Neutrophil (primary cell): ENCODE results near the gene SCRT2.

Experiments
- H3K27ac ChIP-seq: fragments of 200-600 bp; sonication (generic); 2 replicates; pipeline ENCODE4 v1.5.1; 2016; ENCODE audit warnings: mild to moderate bottlenecking, moderate library complexity
- H3K27me3 ChIP-seq: fragments of 200-600 bp; sonication (generic); 2 replicates; pipeline ENCODE4 v1.6.0; 2016; ENCODE audit warnings: mild to moderate bottlenecking
- H3K36me3 ChIP-seq: fragments of 200-600 bp; sonication (generic); 2 replicates; pipeline ENCODE4 v1.5.1; 2017
- H3K4me1 ChIP-seq, 2 experiments: fragments of 200-600 bp in 1 of 2; sonication (generic) in 1 of 2; 1 replicate in 1 of 2; 2 replicates in 1 of 2; pipeline versions ENCODE4 v1.5.1 to v1.6.1; 2013 to 2016; ENCODE audit warnings: low read depth in 1 of 2, low read length in 1 of 2, mild to moderate bottlenecking in 1 of 2, moderate library complexity in 1 of 2; ENCODE audit not compliant: control insufficient read depth in 1 of 2, insufficient read depth in 1 of 2
- H3K4me3 ChIP-seq, 2 experiments: fragments of 200-600 bp in 1 of 2; sonication (generic) in 1 of 2; 1 replicate in 1 of 2; 2 replicates in 1 of 2; pipeline ENCODE4 v1.5.1; 2013 to 2016; ENCODE audit warnings: low read depth in 1 of 2, low read length in 1 of 2, mild to moderate bottlenecking in 1 of 2, moderate library complexity in 1 of 2
- H3K9me3 ChIP-seq: fragments of 200-600 bp; sonication (generic); 2 replicates; pipeline ENCODE4 v1.5.1; 2016
- TF ChIP-seq, protein P1 (sequence below): fragments of 200-600 bp; sonication (generic); IDR thresholded peaks from 2 replicates; pipeline ENCODE4 v1.5.1; 2016; ENCODE audit warnings: antibody characterized with exemption

The SCRT2 gene

DNA sequence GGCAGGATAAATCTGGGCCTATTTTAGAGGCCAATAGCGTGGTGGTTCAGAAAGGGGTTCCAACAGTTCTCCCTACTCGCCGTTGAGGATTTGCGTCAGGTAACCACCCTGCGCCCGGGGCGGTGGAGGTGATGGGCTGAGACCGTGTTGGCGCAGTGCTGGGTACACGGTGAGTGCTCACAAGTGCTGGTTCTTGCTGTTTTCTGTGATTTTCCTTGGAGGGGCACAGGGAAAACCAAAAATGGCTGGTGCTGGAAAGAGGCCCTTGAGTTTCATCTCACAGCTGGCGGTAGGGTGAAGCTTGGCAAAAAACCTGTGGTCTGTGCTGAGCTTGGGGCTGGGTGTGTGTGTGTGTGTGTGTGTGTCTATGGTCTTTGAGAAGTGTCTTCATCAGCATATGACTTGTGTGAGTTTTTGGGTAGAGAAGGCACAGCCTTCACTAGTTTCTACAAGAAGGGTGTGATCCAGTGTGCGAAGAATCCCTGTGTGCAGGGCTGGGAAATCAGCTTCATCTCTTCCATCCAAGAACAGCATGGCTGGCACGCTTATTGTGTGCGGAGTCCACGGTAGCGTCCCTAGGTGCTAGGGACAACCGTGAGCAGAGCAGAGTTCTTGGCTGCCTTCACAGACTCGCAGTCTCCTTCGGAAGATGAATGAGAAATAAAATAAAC lies 35.3 kb upstream of the SCRT2 start:
- TF ChIP-seq, protein P1, sequence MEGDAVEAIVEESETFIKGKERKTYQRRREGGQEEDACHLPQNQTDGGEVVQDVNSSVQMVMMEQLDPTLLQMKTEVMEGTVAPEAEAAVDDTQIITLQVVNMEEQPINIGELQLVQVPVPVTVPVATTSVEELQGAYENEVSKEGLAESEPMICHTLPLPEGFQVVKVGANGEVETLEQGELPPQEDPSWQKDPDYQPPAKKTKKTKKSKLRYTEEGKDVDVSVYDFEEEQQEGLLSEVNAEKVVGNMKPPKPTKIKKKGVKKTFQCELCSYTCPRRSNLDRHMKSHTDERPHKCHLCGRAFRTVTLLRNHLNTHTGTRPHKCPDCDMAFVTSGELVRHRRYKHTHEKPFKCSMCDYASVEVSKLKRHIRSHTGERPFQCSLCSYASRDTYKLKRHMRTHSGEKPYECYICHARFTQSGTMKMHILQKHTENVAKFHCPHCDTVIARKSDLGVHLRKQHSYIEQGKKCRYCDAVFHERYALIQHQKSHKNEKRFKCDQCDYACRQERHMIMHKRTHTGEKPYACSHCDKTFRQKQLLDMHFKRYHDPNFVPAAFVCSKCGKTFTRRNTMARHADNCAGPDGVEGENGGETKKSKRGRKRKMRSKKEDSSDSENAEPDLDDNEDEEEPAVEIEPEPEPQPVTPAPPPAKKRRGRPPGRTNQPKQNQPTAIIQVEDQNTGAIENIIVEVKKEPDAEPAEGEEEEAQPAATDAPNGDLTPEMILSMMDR: no peak
- H3K27ac ChIP-seq: no peak overlapping the region
- no peak overlapping the region for H3K4me3 ChIP-seq
- H3K4me1 ChIP-seq: no peaks in the 10 kb centered on the region
- no peaks in the 10 kb centered on the region for H3K9me3 ChIP-seq
- H3K27me3 ChIP-seq: peaks cover 66% of the 10 kb centered on the region
- no peaks in the 10 kb centered on the region for H3K36me3 ChIP-seq

DNA sequence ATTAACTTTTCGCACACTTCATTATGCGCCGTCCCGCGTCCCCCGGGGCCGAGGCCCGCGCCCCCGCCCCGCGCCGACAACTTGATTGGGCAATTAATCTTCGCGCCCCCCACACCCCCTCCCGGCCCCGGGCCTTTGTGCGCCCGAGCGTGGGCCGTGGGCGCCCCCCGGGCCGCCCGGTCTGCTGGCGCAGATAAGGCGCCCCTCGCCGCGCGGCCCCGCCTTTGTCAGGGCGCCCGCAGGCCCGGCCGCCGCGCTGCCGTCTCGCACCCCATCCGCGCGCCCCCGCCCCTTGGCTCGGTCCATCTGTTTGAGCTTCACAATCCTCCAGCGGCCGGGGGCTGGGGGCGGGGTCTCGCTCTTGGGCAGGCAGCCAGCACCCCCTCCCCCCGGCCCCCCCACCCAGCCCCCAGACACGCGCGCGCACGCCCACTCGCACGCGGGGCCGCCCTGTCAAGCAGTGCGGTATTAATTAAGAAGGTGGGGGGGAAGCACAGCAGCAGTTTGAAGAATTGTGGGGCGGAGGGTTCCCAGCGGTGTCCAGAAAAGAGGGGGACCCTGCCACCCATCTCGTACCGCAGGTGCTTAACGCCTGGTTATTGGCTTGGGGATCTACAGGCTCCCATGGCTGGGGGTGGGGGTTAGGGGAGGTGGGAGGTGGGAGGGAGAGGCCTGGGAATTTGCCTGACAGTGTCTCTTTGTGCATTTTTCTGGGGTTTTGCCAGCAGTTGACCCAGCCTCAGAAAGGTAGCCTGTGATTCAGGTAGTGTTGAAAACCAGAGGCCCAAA lies 34.6 kb upstream of the SCRT2 start:
- H3K4me3 ChIP-seq: no peak overlapping the region
- peaks cover 64% of the 10 kb centered on the region for H3K27me3 ChIP-seq
- TF ChIP-seq, protein P1: no peak
- no peak overlapping the region for H3K27ac ChIP-seq
- H3K9me3 ChIP-seq: no peaks in the 10 kb centered on the region
- no peaks in the 10 kb centered on the region for H3K4me1 ChIP-seq
- H3K36me3 ChIP-seq: no peaks in the 10 kb centered on the region

DNA sequence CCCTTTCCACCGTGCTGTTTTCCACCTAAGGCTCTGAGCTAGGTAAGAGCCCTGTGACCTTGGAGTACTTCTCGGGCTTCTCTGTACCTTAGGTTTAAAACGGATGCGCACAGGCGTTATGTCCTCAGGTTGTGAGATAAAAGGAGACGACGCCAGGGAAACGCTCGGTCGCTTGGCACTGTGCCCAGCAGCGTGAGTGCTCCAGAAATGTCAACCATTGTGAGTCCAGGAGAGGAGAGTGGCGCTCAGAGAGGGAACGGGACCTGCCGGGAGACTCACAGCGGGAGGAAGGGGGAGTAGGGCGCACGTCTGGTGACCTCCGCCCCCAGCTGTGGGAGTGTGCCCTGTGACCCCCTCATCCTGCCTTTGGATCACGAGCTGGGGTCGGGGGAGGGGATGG lies 33.8 kb upstream of the SCRT2 start:
- Histone ChIP-seq H3K4me3 (no peak overlapping the region), H3K27me3 (peaks cover 58% of the 10 kb centered on the region)
- TF ChIP-seq, protein P1: no peak

DNA sequence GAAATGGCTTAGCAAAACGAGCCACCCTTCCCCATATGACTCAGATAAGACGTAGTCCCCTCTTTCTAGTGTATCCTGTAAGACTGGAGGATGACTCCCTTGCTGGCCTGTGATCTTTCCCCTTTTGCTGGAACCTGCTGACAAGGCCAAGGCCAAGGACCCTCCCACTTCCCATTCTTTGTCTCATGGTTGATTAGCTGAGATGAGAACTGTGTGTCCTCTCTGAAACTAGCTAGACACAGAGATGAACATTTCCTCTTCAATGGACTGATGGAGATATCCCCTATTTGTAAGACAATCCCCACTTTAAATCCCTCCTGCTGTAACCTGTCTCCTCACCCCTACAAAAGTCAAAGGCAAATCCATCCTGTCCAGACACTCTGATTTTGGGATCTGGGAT lies 33.4 kb upstream of the SCRT2 start:
- H3K27ac ChIP-seq: no peak overlapping the region
- H3K4me1 ChIP-seq: no peaks in the 10 kb centered on the region
- no peaks in the 10 kb centered on the region for H3K36me3 ChIP-seq
- TF ChIP-seq, protein P1: no peak
- peaks cover 58% of the 10 kb centered on the region for H3K27me3 ChIP-seq
- H3K4me3 ChIP-seq: no peak overlapping the region
- no peaks in the 10 kb centered on the region for H3K9me3 ChIP-seq

More for the DNA sequence above, 33.8 kb upstream of the SCRT2 start:
- no peaks in the 10 kb centered on the region for H3K9me3 ChIP-seq
- H3K27ac ChIP-seq: no peak overlapping the region
- no peaks in the 10 kb centered on the region for H3K4me1 ChIP-seq
- no peaks in the 10 kb centered on the region for H3K36me3 ChIP-seq

DNA sequence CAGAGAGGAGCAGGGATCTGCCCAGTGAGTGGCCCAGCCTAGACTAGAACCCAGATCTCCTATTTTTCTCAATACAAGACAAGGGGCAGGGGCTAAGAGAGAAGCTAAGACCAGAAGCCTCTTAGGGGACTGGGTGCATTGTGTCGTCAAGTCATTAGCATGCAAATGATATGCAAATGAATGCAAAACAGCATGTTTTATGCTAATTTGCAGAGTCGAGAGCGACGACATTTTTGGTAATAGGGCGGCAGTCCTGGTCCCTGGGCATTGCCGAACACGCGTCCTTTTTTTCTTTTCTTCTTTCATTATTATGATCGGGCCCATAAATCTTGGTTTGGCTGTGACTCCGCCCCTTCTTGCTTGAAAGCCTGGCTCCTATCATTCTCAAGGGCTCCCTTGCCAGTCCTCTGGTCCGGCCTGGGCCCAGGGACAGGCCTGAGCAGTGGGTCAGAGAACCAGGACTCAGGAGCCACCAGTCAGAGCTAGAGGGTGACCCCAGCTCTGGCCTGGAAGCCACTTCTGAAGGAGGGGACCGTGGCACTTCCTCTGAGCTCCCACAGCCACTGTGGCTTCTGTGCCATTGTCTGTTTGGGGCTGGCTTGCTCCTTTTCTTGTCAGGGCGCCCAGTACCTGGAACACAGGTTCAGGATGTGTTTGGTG lies 32.0 kb upstream of the SCRT2 start:
- H3K9me3 ChIP-seq: no peaks in the 10 kb centered on the region
- TF ChIP-seq, protein P1: no peak
- H3K27ac ChIP-seq: no peak overlapping the region
- no peaks in the 10 kb centered on the region for H3K36me3 ChIP-seq
- H3K4me1 ChIP-seq: no peaks in the 10 kb centered on the region
- no peak overlapping the region for H3K4me3 ChIP-seq
- H3K27me3 ChIP-seq: peaks cover 58% of the 10 kb centered on the region
